ENCODE data around the gene HMGN2. TPM values are rescaled to one million over a fixed set of nuclear protein-coding genes. Genes with fewer than 3 reads are reported as not detected.

HMGN2 gene
- total and polyA plus RNA-seq, 2 of the 13 experiments (the other 11 are each of a cell fraction or from before 2014, with no cell fraction given), result 63.4 to 343 TPM

GRCh38 chr1:26431979-26432695, 40.1 kb upstream of the HMGN2 start, which contains the start of gene DHDDS (continued):
- TF ChIP-seq ZNF839 (CRISPR knock-in tag; IDR thresholded peaks at IDR 0.05; ENCODE audit: borderline replicate concordance) (peak; percentile 94), NCOA2 (CRISPR knock-in tag; IDR thresholded peaks at IDR 0.05) (peak; percentile 84), BCL3 (CRISPR knock-in tag; IDR thresholded peaks at IDR 0.05) (peak; percentile 97), MTF1 (CRISPR knock-in tag; IDR thresholded peaks at IDR 0.05) (0 out of 2 replicates have a peak, but pooled peaks have one; percentile 53), ZNF142 (CRISPR knock-in tag; IDR thresholded peaks at IDR 0.05) (peak; percentile 90), MEIS2 (CRISPR knock-in tag; IDR thresholded peaks at IDR 0.05) (peak; percentile 47; the same call in 1 of the 2 replicates), HIC2 (CRISPR knock-in tag; IDR thresholded peaks at IDR 0.05; ENCODE audit: low read depth) (peak; percentile 15; the same call in 1 of the 2 replicates), ZFP41 (CRISPR knock-in tag; IDR thresholded peaks at IDR 0.05; ENCODE audit: borderline replicate concordance) (peak; percentile 90; the same call in 1 of the 2 replicates), ZFX (CRISPR knock-in tag; IDR thresholded peaks at IDR 0.05; ENCODE audit: low read depth) (peak; percentile 68), ATAD3A (CRISPR knock-in tag; IDR thresholded peaks at IDR 0.05) (no peak), ZNF101 (CRISPR knock-in tag; IDR thresholded peaks at IDR 0.05; ENCODE audit: borderline replicate concordance, low read depth) (peak; percentile 30; the same call in 1 of the 2 replicates), ZNF326 (CRISPR knock-in tag; IDR thresholded peaks at IDR 0.05; ENCODE audit: borderline replicate concordance) (no peak), PLSCR1 (CRISPR knock-in tag; IDR thresholded peaks at IDR 0.05; ENCODE audit: borderline replicate concordance) (no peak), BRCA1 (CRISPR knock-in tag; IDR thresholded peaks at IDR 0.05) (peak; percentile 79; the same call in 1 of the 2 replicates), ZNF280B (CRISPR knock-in tag; IDR thresholded peaks at IDR 0.05; ENCODE audit: borderline replicate concordance) (peak; percentile 95), NR2F2 (IDR thresholded peaks at IDR 0.05; ENCODE audit: borderline replicate concordance, low read depth) (no peak; the same call in 1 of the 2 replicates), HDAC6 (IDR thresholded peaks at IDR 0.05; ENCODE audit: low read depth, low read length) (no peak)

Measured in HepG2 (cell line).